Lower lobe of right lung (tissue), 2 donors: ENCODE results near the gene NXPE3. TPM values are rescaled to one million over a fixed set of nuclear protein-coding genes. Genes with fewer than 3 reads are reported as not detected.
"Not testable (repeated sequence)": the region's sequence is repeated elsewhere in the genome, so short reads cannot be mapped to it uniquely, and the experiment has no call there.

ENCODE experiments used
- ATAC-seq, 2 donors: fragments of 200-7000 bp; cut with Tn5 transposase; one replicate each; pipeline ENCODE4 v1.9.1; 2020 to 2022; ENCODE audit warnings: mild to moderate bottlenecking in 2 of 2, moderate library complexity in 2 of 2
- DNase-seq: peaks from one replicate; pipeline ENCODE4 v3.0.0-alpha.2; 2020
- H3K27ac ChIP-seq: fragments of 200-600 bp; one replicate; pipeline ENCODE4 v1.8.0; 2022
- H3K27me3 ChIP-seq: fragments of 200-600 bp; one replicate; pipeline ENCODE4 v1.8.0; 2022; ENCODE audit warnings: low read depth
- H3K36me3 ChIP-seq: fragments of 200-600 bp; one replicate; pipeline ENCODE4 v1.8.0; 2022; ENCODE audit warnings: mild to moderate bottlenecking
- H3K4me1 ChIP-seq: fragments of 200-600 bp; one replicate; pipeline ENCODE4 v1.8.0; 2022
- H3K4me3 ChIP-seq: fragments of 200-600 bp; one replicate; pipeline ENCODE4 v1.8.0; 2022; ENCODE audit warnings: mild to moderate bottlenecking
- H3K9me3 ChIP-seq: fragments of 200-600 bp; one replicate; pipeline ENCODE4 v1.8.0; 2022
- CTCF ChIP-seq: fragments of 200-600 bp; IDR thresholded peaks from one replicate; pipeline ENCODE4 v1.8.0; 2022; ENCODE audit warnings: antibody characterized with exemption, mild to moderate bottlenecking
- intact Hi-C: fragments of 100-400 bp; cut with DNase I; formaldehyde crosslinking; loops from one replicate; pipeline ENCODE4 v1.11.0; 2022
- long read RNA-seq: library from polyadenylated mRNA; unstranded; transcript quantifications from one replicate; pipeline ENCODE4 v2.0.0, GENCODE V29; 2021
- total RNA-seq: library from RNA; stranded (reverse); fragmentation: NEBNext Ultra II Directional; extraction: Animal tissue kit (Norgen Biotek cat#: 25700); gene quantifications from one replicate; pipeline ENCODE4 v1.2.1, GENCODE V29; 2021
- donor health status: DM: no; HTN: yes; CAD: no; lungs with severe emphysema.

Gene NXPE3
- 22.0 TPM for total RNA-seq
- long read RNA-seq, full-length matches to known transcripts, result 43 of 72 reads
- long read RNA-seq, partial matches to known transcripts, result 11 of 72 reads
- long read RNA-seq, other reads (novel, unspliced or antisense), result 18 of 72 reads

DNA sequence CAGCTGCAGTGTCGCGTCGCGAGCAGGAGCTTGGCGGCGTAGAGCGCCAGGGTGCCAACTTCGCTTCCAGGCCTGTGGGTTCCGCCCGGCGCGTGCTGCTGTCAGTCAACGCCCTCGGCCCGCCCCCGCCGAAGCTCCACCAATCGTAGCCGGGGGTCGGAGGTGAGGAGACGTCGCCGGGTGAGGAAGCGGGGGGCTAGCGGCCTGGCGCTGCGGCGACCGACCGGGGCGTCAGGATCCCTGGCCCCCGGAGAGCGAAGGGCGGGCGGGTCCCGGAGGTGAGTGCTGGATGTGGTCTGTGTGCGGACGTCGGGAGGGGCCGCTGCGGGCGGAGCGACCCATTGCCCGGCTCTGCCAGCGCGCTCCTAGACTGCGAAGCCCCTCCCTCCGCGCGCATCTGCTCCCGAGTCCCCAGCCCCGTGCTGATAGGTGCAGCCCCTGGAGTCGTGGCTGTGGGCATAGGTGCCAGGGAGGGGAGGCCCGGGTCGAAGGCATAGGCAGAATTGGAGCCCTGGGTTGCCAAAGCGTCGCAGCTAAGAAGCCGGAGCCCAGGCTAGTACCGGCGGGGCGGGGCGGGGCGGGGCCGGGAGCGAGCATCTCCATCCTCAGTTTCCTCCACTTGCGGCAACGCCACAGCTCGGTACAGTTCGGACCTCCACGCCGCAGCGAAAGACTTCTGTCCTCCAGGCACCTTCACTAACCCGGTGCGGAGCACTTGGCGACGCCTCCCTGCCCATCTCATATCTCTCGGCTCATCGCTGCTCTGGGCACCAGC is at the start of gene NXPE3:
Gene NXPE3 (plus strand): TSS at position 165 of the 775 bp plus-strand sequence. CDS start 6,386 bp downstream, outside the sequence.
- Histone ChIP-seq H3K27me3 (no peaks in the 10 kb centered on the region), H3K27ac (peak within 1 kb of the TSS; percentile 93), H3K36me3 (peaks cover 17% of the 10 kb centered on the region), H3K4me3 (peak within 1 kb of the TSS; percentile 97), H3K4me1 (peaks cover 29% of the 10 kb centered on the region), H3K9me3 (no peaks in the 10 kb centered on the region)
- intact Hi-C loops, result no loop called here
- DNase-seq, result peak; percentile 94
- no peak for TF ChIP-seq CTCF
- ATAC-seq, result peak; percentile 98 to 100

GRCh38 chr3:101729586-101729985 is 49.4 kb upstream of the NXPE3 start:
- intact Hi-C loops, result no loop called here
- Histone ChIP-seq H3K27me3 (no peaks in the 10 kb centered on the region), H3K36me3 (peaks cover 55% of the 10 kb centered on the region), H3K4me3 (no peak overlapping the region), H3K9me3 (no peaks in the 10 kb centered on the region), H3K27ac (no peak overlapping the region), H3K4me1 (peaks cover 8% of the 10 kb centered on the region)
- TF ChIP-seq CTCF, result no peak
- ATAC-seq, result no peak
- no peak for DNase-seq

GRCh38 chr3:101730839-101731238 is 48.2 kb upstream of the NXPE3 start:
- Histone ChIP-seq H3K9me3 (no peaks in the 10 kb centered on the region), H3K27ac (no peak overlapping the region), H3K27me3 (no peaks in the 10 kb centered on the region), H3K4me3 (no peak overlapping the region), H3K4me1 (peaks cover 2% of the 10 kb centered on the region), H3K36me3 (peaks cover 68% of the 10 kb centered on the region)
- TF ChIP-seq CTCF, result no peak
- intact Hi-C loops, result no loop called here
- no peak for DNase-seq
- no peak for ATAC-seq

DNA sequence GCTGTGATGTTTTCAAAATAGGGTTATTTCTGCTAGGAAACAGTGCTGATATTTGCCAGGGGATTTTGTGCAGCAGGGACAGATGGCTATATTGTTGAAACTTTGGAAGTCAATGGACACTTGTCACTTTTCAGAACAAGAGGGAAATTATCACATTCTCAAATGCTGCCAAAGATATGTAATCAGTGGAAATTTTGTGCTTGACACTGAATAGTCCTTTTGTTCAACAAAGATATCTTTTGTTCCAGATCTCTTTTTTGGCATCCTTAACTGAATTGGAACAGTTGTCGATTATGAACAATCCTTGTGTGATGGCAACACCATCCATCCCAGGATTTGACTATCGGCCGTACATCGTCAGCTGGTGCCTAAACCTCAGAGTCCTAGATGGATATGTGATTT is 46.8 kb upstream of the NXPE3 start:
- TF ChIP-seq CTCF, result no peak
- no peak overlapping the region for H3K27ac ChIP-seq
- no peaks in the 10 kb centered on the region for H3K9me3 ChIP-seq
- H3K4me3 ChIP-seq, result no peak overlapping the region
- peaks cover 77% of the 10 kb centered on the region for H3K36me3 ChIP-seq
- no peaks in the 10 kb centered on the region for H3K4me1 ChIP-seq
- ATAC-seq, result no peak
- H3K27me3 ChIP-seq, result no peaks in the 10 kb centered on the region
- DNase-seq, result no peak
- intact Hi-C loops, result no loop called here

DNA sequence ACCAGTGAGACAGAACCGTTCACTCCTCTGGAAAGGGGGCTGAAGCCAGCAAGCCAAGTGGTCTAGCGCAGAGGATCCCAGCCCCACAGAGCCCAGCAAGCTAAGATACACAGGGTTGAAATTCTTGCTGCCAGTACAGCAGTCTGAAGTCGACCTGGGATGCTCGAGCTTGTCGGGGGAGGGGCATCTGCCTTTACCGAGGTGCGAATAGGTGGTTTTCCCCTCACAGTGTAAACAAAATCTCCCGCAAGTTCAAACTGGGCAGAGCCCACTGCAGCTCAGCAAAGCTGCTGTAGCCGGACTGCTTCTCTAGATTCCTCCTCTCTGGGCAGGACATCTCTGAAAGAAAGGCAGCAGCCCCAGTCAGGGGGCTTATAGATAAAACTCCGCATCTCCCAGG is 43.2 kb upstream of the NXPE3 start:
- H3K4me3 ChIP-seq, result no peak overlapping the region
- DNase-seq (no peak), ATAC-seq (no peak)
- intact Hi-C loops, result no loop called here
- no peaks in the 10 kb centered on the region for H3K27me3 ChIP-seq
- H3K27ac ChIP-seq, result no peak overlapping the region
- H3K9me3 ChIP-seq, result no peaks in the 10 kb centered on the region
- peaks cover 56% of the 10 kb centered on the region for H3K36me3 ChIP-seq
- TF ChIP-seq CTCF, result no peak
- no peaks in the 10 kb centered on the region for H3K4me1 ChIP-seq

DNA sequence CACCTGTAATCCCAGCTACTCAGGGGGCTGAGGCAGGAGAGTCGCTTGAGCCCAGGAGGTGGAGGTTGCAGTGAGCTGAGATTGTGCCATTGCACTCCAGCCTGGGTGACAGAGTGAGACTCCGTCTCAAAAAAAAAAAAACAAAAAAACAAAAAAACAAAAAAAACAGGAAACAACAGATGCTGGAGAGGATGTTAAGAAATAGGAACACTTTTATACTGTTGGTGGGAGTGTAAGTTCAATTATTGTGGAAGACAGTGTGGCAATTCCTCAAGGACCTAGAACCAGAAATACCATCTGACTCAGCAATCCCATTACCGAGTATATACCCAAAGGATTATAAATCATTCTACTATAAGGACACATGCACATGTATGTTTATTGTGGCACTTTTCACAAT is 37.1 kb upstream of the NXPE3 start:
- intact Hi-C loops, DNase-seq: not testable (repeated sequence)

More for the DNA sequence above, 37.1 kb upstream of the NXPE3 start:
- not testable (repeated sequence) for ATAC-seq, H3K9me3 ChIP-seq, H3K27me3 ChIP-seq, H3K27ac ChIP-seq, H3K36me3 ChIP-seq, H3K4me1 ChIP-seq, H3K4me3 ChIP-seq
